HG03280 (cell line): Measurements from ENCODE around the gene GIT1.

Experiments used
- ATAC-seq: cut with Tn5 transposase; IDR thresholded peaks from one replicate; pipeline ENCODE4 v1.9.1; 2021; ENCODE audit warnings: mild to moderate bottlenecking, moderate library complexity; ENCODE audit not compliant: unreplicated experiment

GIT1 gene

DNA sequence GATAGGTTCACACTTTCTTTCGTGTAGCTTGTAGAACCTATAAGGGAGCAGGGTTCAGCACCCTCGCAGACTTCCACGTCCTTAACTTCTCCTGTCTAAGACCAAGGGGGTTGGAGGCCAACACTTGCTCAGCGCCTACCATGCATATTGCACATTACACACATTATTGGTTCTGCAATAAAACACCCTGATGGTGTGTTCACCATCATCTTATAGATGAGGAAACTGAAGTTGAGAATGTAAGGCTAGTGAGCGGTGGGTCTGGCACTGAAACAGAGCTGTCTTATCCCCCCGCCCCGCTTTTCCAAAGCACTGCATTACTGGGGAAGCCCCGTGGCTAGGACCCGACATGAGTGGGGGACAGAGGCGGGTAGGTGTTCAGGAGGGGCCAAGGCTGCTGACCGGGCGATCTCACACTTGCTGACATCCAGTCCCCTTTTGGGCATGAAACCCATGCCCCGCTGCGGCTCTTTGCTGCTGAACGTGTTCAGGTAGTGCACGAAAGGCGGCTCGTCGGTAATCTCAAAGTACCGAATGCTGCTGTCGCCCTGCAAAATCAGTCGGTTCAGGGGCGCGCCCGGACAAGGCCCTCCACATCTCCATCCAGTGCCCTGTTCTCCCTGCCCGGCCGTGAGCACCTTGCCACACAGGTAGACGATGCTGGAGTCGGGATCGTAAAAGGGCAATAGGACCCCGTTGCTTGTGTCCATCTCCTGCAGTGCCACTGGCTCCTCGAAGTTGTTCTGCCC, 27.0 kb upstream of the GIT1 start:
- ATAC-seq, result no peak

- peak; percentile 56 for ATAC-seq
Observed at GRCh38 chr17:29615492-29616299, 26.2 kb upstream of the GIT1 start.

GRCh38 chr17:29615048-29615385, 25.6 kb upstream of the GIT1 start:
- ATAC-seq, result no peak

DNA sequence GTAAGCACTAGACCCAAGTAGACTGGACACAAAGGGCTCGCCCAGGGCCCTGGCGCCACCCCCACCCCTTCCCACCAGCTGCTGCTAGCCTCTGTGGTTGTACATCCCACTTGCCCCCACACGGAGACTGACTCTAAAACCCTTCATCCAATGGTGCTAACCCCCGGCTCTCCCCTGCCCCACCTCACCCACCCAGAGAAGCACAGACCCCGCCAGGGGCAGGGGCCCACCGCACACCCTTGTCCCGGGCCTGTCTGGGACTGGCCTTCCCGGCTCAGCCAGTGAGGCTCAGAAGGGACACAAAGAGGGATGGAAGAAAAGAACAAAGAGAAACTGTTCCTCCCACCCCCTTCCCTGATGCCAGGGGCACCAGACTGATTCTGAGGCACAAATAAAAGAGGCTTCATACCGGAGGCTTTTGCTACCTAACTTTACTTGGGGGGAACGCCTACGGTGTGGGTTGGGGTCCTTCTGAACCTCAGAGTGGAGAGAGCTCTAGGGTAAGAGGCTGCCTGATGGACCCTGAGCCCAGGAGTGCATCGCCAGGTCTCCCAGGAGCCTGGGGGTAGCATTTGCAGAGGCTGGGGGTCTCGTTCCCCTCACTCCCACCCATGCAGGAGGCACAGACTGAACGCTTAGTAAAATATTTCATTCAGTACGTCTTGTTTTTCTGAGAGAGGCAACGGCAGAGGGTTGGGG, 25.1 kb upstream of the GIT1 start:
- no peak for ATAC-seq

DNA sequence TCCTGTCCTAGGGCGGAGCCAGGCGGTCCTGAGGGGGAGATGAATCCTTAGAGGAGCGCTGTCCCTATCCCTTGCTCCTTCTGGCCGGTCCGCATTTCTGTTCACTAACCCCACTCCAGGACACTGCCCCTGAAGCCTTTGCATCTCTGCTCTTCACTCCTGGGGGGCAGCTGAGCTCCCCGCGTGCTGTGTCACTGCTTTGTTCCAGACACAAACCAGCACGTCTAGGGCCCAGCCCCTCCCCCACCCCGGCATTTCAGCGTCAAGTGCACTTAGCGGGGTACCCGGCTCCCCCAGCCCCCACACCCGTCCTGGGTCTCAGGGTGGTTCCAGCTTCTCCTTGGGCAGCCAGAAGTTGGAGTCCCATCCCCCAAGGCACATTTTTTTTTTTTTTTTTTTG, 24.4 kb upstream of the GIT1 start:
- no peak for ATAC-seq

DNA sequence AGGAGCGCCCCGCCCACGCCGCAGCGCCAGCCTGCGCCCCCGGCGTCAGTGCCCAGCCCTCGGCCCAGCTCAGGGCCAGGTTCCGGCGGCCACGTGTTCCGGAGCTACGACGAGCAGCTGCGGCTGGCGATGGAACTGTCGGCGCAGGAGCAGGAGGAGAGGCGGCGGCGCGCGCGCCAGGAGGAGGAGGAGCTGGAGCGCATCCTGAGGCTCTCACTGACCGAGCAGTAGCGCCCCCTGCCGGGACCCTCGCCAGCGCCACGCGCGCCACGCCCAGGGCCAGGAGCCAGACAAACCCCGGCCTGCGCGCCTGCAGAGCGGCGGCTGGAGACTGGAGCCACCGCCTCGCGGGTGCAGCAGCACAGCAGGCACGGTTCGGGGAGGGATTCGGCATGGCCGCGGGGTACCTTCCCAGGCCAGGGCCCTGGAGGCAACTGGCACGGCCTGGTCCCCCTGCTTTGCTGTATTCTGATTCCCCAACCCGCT, 23.9 kb upstream of the GIT1 start:
- ATAC-seq, result no peak

- ATAC-seq, result no peak
Observed at GRCh38 chr17:29612404-29613280, 23.2 kb upstream of the GIT1 start.

- no peak for ATAC-seq
Observed at GRCh38 chr17:29612094-29612403, 22.6 kb upstream of the GIT1 start.

GRCh38 chr17:29611351-29612093, 22.1 kb upstream of the GIT1 start:
- no peak for ATAC-seq

- ATAC-seq, result no peak
Observed at GRCh38 chr17:29610395-29610794, 20.9 kb upstream of the GIT1 start.

- ATAC-seq, result no peak
Observed at GRCh38 chr17:29608986-29609385, 19.5 kb upstream of the GIT1 start.

- ATAC-seq, result no peak
Observed at GRCh38 chr17:29607557-29608195, 18.2 kb upstream of the GIT1 start.

DNA sequence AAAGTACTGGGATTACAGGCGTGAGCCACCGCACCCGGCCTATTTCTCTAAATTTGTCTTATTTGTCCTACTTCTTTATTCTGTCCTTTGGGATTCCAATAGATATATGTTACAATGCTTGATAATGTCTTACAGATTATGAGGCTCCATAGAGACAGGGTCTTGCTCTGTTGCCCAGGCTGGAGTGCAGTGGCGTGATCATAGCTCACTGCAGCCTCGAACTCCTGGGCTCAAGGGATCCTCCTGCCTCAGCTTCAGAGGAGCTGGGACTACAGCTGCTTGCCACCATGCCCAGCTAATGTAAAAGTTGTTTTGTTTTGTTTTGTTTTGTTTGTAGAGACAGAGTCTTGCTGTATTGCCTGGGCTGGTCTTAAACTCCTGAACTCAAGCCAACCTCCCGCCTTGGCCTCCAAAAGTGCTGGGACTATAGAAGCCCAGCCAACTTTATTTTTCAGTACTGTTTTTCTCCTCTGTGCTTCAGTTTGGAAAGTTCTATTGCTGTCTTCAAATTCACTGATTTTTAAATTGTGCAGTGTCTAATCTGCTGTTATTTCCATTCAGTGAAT, 13.7 kb upstream of the GIT1 start:
- no peak for ATAC-seq

DNA sequence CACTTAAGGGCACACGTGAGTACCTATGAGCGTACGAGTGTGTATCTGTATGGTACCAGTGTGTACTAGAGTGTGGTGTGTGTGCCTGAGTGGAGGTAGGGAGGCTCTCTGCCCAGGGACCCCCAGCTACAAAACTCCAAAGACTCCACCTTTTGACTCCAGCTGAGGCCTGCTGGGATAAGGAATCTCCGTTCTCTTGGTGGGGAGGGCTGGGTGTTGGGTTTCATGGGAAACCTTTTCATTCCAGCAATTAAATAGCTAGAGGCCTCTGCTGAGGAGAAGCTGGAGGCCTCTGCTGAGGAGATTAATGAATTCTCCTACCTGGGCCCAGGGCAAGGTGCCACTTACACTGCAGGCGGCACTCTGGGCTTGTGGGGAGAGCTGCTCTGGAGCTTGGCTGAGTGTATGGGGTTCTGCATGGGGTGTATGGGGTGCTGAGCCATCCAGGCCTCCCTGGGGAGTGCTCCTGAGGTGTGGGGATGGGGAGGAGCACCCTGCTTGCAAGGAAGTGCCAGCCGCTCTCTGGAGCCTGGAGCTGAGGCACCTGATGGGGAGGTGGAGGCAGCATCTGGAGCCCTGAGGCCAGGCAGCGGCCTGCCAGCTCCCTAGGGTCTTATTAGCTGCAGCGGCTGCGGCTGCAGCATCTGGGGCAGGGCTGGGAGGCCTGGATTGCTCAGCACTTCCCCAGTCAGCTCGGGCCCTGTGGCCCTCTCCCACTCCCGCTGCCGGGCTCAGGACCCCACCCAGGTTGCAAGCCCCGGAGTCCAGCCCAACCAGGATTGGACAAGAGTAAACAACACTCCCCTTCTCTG, 8.1 kb upstream of the GIT1 start:
- no peak for ATAC-seq

DNA sequence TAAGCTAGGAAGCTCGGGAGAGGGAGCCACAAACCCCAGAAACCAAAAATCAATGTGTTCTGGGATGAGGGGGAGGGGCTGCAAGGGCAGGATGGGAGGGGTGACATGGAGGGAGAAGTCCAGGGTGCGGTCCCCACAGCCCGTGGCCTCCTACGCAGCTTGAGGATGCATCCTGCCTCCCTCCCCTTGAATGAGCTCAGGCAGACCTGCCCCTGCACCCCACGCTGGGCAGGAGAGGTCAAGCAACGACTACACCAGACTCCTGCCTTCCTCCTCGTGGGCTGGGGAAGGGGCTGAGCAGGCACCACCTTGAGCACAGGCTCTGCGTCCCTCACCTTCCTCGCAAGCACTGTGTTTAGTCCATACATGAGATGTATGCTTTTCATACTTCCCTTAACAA, 7.4 kb upstream of the GIT1 start:
- ATAC-seq, result no peak

DNA sequence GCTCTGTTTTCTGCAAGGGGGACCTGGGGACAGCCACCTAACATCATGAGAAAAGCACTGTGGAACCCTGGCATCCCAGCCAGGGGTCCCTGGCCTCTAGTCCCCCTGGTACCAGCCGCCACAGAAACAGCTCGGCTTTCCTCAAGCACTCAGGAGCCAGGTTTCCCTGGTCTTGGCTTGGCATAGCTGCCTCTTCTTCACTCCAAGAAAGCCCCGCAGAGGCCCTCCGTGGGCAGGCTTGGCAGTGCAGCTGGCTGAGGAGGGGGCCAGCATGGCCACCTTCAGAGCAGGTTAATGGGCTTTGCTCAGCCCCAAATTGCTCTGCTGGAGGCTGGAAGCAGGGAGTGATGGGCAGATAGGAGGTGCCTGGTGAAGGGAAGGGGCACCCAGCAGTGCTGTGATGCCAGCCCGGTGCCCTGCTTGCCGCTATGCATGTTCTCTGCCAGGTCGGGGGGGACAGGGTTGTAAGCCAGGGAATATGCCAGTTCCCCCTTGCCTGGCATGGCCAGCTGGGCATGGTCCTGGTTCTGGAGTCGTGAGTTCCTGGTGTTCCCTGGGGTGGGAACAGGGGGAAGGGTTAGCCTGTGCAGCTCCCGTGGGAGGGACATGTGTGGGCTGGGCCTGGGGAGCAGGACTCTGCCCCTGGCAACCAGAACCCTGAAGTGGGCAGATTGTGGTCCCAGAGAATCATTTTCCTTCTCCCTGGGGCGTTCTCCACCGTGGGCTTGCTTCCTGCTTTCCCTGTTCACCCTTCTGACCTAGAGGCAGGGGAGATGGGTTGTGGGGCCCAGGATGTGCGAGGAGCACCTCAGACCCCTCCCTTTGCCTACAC, 6.7 kb upstream of the GIT1 start:
- no peak for ATAC-seq

DNA sequence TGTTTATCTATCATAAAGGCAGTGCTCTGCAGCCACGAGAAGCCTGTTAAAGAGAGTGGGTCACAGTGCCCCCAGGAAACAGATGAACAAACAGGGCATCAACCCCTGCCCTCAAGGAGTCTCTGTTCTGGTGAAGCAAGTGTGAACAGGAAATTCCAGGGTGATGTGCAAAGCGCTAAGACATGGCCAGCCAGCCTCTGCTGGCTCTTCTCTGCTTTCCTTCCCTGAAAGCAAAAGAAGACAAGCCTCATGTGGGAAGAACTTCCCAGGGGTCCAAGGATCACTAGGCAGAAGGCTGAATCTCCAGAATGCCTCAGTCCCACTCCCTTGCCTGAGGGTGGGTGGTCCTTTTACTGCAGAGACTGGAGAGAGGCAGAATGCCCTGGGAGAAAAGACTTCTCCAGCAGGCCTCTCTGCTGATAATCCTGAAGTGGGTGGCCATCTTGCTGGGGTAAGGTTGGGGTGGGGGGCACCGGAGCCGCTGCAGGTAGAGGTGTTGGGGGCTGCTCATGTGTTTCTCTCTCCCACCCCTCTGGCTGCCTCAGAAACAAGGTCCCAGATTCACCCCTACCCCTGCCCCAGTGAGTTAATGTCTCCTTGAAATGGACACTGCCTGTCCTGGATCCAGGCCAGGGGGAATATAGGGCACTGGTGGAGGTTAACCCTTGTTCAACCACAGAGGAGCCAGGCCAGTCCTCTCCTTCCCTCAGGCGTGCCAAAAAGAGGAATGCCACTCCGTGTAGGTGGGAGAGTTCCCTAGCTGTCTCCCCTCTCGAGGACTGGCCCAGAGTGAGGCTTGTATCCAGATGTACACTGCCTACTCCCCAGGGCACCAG, 5.9 kb upstream of the GIT1 start:
- ATAC-seq, result no peak
